Ovary (tissue), 9 donors: ENCODE measurements around the gene CXCL12. TPM values are rescaled to one million over a fixed set of nuclear protein-coding genes. Genes with fewer than 3 reads are reported as not detected.

Experiments used
- DNase-seq, 5 donors: peaks; one replicate each; pipeline ENCODE4 v3.0.0-alpha.2; 2019 to 2020
- H3K27ac ChIP-seq, 2 donors: fragments of 200-600 bp; one replicate each; pipeline versions ENCODE4 v1.5.1 to v1.8.0; 2019 to 2022
- H3K27me3 ChIP-seq: fragments of 200-600 bp; one replicate; pipeline ENCODE4 v1.8.0; 2022
- H3K36me3 ChIP-seq: fragments of 200-600 bp; sonication (generic); one replicate; pipeline ENCODE4 v1.5.1; 2019
- H3K4me1 ChIP-seq: one replicate; pipeline ENCODE4 v1.8.1; 2013; ENCODE audit warnings: mild to moderate bottlenecking, moderate library complexity; ENCODE audit not compliant: insufficient read depth
- H3K4me3 ChIP-seq: fragments of 200-600 bp; sonication (generic); one replicate; pipeline ENCODE4 v1.5.1; 2017
- H3K9me3 ChIP-seq, 2 donors: fragments of 200-600 bp in 1 of 2; sonication (generic) in 1 of 2; one replicate each; pipeline versions ENCODE4 v1.5.1 to v1.8.1; 2013 to 2019; ENCODE audit warnings: mild to moderate bottlenecking in 1 of 2, moderate library complexity in 1 of 2
- CTCF ChIP-seq, 3 donors: fragments of 450-650 bp in 2 of 3; fragments of 200-600 bp in 1 of 3; IDR thresholded peaks; one replicate each; pipeline versions ENCODE4 v1.5.1 to v1.8.0; 2016 to 2022; ENCODE audit warnings: antibody characterized with exemption in 3 of 3, mild to moderate bottlenecking in 1 of 3
- EP300 ChIP-seq: sonication (generic); formaldehyde crosslinking; IDR thresholded peaks from one replicate; pipeline ENCODE4 v1.6.1; 2017; ENCODE audit warnings: antibody characterized with exemption
- POLR2A ChIP-seq: fragments of 450-650 bp; IDR thresholded peaks from one replicate; pipeline ENCODE4 v1.6.1; 2017; ENCODE audit warnings: antibody characterized with exemption, mild to moderate bottlenecking, moderate library complexity
- WGBS, 3 donors: extraction: QIAGEN DNeasy Blood & Tissue Kit in 1 of 3; methylation state at CpG; one replicate each; pipeline versions ENCODE4 v1.1.5 to v1.1.7; 2013 to 2017; 5-methylcytosine and 5-hydroxymethylcytosine counted together
- intact Hi-C, 4 donors: fragments of 100-400 bp; cut with DNase I; formaldehyde crosslinking; loops; one replicate each; pipeline versions ENCODE4 v1.11.0 to v1.15.1; 2022 to 2023
- polyA plus RNA-seq, 2 donors: library from polyadenylated mRNA; stranded (reverse); fragments of 200-250 nt in 1 of 2; fragments of 350-450 nt in 1 of 2; fragmentation: Illumina TruSeq in 1 of 2; extraction: RNeasy Lipid Tissue Mini Kit (QIAGEN cat#74804) in 1 of 2; gene quantifications; one replicate each; pipeline ENCODE4 v1.2.3, GENCODE V29; 2013 to 2014
- total RNA-seq, 7 donors: library from RNA; depleted of rRNA in 2 of 7; stranded (reverse); fragments of >200 nt in 2 of 7; fragmentation: NEBNext Ultra II Directional in 3 of 7; extraction: Animal tissue kit (Norgen Biotek cat#: 25700) in 3 of 7; gene quantifications; one replicate each; pipeline versions ENCODE4 v1.1.0 to v1.2.4, GENCODE V29; 2016 to 2023
- donor health status: DM: no; HTN: no; CAD: no; lungs with moderate emphysema.
- donor health status: DM: no; HTN: no; CAD: no.
- donor health status: Bipolar disorder and iron deficiency.
- donor health status: DM: yes; HTN: yes; CAD: no.
- donor health status: DM: no; HTN: no; CAD: no.
- donor health status: DM: yes; HTN: yes; CAD: no.

CXCL12 gene
- total and polyA plus RNA-seq, 9 donors: 14.2 to 341 (median 106) TPM

DNA sequence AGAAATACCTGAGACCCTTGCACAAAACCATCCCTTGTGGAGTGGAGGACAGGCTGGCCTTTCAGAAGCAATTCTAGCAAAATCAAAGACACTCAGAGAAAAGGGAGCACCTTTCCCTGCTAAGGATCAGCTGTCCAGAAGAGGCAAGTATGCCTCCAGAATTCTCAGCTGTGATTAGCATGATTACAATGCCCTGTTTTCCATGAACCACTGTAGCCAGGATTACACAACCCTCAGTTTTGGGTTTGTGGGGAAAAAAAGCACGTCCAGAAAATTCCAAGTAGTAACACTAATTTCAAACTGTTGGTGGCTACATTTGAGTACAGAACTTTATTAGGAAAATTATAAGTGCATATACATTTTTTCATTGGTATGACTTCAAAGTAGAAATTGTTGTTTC lies 15.0 kb downstream of the CXCL12 start:
- H3K4me1 ChIP-seq: peaks cover 3% of the 10 kb centered on the region
- no peak for DNase-seq
- no peaks in the 10 kb centered on the region for H3K27me3 ChIP-seq
- intact Hi-C loops: no loop called here
- TF ChIP-seq EP300 (no peak), POLR2A (no peak), CTCF (IDR thresholded peaks at IDR 0.05) (no peak)
- no peaks in the 10 kb centered on the region for H3K36me3 ChIP-seq
- no peak overlapping the region for H3K4me3 ChIP-seq
- no peaks in the 10 kb centered on the region for H3K9me3 ChIP-seq
- WGBS, 3 donors: 65 to 80% (median 79%) methylated on average over 1 of the region's 1 CpG
- no peak overlapping the region for H3K27ac ChIP-seq

DNA sequence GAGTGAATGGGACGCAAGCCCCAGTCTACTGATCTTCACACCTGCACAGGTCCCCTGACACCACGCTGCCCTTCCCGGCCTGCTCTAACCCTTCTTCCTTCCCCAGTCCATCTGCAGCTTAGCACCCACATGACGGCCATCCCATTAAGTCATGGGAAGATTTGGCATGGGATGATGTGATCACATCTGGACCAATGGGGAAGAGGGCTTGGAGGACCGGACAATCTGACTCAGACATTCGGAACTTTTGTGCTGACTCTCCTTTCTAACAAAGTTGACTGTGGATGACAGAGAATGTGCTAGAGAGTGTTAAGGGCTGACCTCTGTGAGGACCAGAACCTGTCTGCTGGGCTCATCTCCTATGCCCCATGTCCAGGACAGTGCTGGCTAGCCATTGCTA lies 15.6 kb downstream of the CXCL12 start:
- Histone ChIP-seq H3K36me3 (no peaks in the 10 kb centered on the region), H3K9me3 (no peaks in the 10 kb centered on the region), H3K4me1 (peaks cover 3% of the 10 kb centered on the region), H3K4me3 (no peak overlapping the region), H3K27ac (no peak overlapping the region), H3K27me3 (no peaks in the 10 kb centered on the region)
- intact Hi-C loops: no loop called here
- DNase-seq: no peak
- WGBS, 3 donors: 90 to 95% (median 92%) methylated on average over 6 of the region's 6 CpGs
- no peak for TF ChIP-seq CTCF (IDR thresholded peaks at IDR 0.05)

- Histone ChIP-seq H3K4me1 (peaks cover 3% of the 10 kb centered on the region), H3K36me3 (no peaks in the 10 kb centered on the region), H3K9me3 (no peaks in the 10 kb centered on the region), H3K27me3 (no peaks in the 10 kb centered on the region), H3K4me3 (no peak overlapping the region), H3K27ac (no peak overlapping the region)
- no peak for TF ChIP-seq POLR2A
- TF ChIP-seq CTCF (IDR thresholded peaks at IDR 0.05): no peak
- no peak for TF ChIP-seq EP300
- DNase-seq: no peak
- 65 to 76% (median 76%) methylated on average over 7 of the region's 7 CpGs for WGBS, 3 donors
- intact Hi-C loops: no loop called here
These were observed 16.3 kb downstream of the CXCL12 start for GRCh38 chr10:44368637-44369036.

- intact Hi-C loops: no loop called here
- Histone ChIP-seq H3K27me3 (no peaks in the 10 kb centered on the region), H3K9me3 (no peaks in the 10 kb centered on the region), H3K4me3 (no peak overlapping the region), H3K27ac (no peak overlapping the region), H3K36me3 (no peaks in the 10 kb centered on the region), H3K4me1 (no peaks in the 10 kb centered on the region)
- DNase-seq: no peak
- TF ChIP-seq EP300 (no peak), CTCF (IDR thresholded peaks at IDR 0.05) (no peak), POLR2A (no peak)
- 81 to 83% (median 82%) methylated on average over 6 of the region's 6 CpGs for WGBS, 3 donors
These were observed 17.8 kb downstream of the CXCL12 start for GRCh38 chr10:44366941-44367630.
